ENCODE data around the gene STRA8. TPM values are rescaled to one million over a fixed set of nuclear protein-coding genes. Genes with fewer than 3 reads are reported as not detected.

STRA8 gene
- total RNA-seq, 3 donors from 2014 or later = not detected

GRCh38 chr7:135247746-135248471 is 14.3 kb downstream of the STRA8 start:
- Histone ChIP-seq H3K9me3 (no peaks in the 10 kb centered on the region), H3K36me3 (ENCODE audit: low read depth) (no peaks in the 10 kb centered on the region), H3K4me1 (ENCODE audit: low read depth) (no peaks in the 10 kb centered on the region), H3K4me3 (no peak overlapping the region)
- ATAC-seq = no peak
- no peak for DNase-seq
- intact Hi-C loops (cut with DNase I, micrococcal nuclease) = no loop called here
- no peak for TF ChIP-seq CTCF (IDR thresholded peaks at IDR 0.05)

- Histone ChIP-seq H3K9me3 (no peaks in the 10 kb centered on the region), H3K4me3 (no peak overlapping the region), H3K36me3 (ENCODE audit: low read depth) (no peaks in the 10 kb centered on the region), H3K4me1 (ENCODE audit: low read depth) (peaks cover under 1% of the 10 kb centered on the region)
- no peak for TF ChIP-seq CTCF (IDR thresholded peaks at IDR 0.05)
- intact Hi-C loops (cut with DNase I, micrococcal nuclease) = no loop called here
- no peak for DNase-seq
- no peak for ATAC-seq
These were observed 14.9 kb downstream of the STRA8 start for GRCh38 chr7:135248546-135248945.

- DNase-seq = no peak
- H3K9me3 ChIP-seq = no peaks in the 10 kb centered on the region
- no peak for ATAC-seq
- no peak for TF ChIP-seq CTCF (IDR thresholded peaks at IDR 0.05)
- no peaks in the 10 kb centered on the region for H3K36me3 ChIP-seq (ENCODE audit: low read depth)
- no peak overlapping the region for H3K4me3 ChIP-seq
- peaks cover 6% of the 10 kb centered on the region for H3K4me1 ChIP-seq (ENCODE audit: low read depth)
- intact Hi-C loops (cut with DNase I, micrococcal nuclease) = no loop called here
These were observed 18.1 kb downstream of the STRA8 start for GRCh38 chr7:135251496-135252391.

- H3K9me3 ChIP-seq = no peaks in the 10 kb centered on the region
- H3K4me3 ChIP-seq = no peak overlapping the region
- no peaks in the 10 kb centered on the region for H3K36me3 ChIP-seq (ENCODE audit: low read depth)
- intact Hi-C loops (cut with DNase I, micrococcal nuclease) = no loop called here
- TF ChIP-seq CTCF (IDR thresholded peaks at IDR 0.05) = no peak
- ATAC-seq (peak; percentile 69), DNase-seq (peak in 2 of 3 donors; percentile 37 to 38)
- peaks cover 6% of the 10 kb centered on the region for H3K4me1 ChIP-seq (ENCODE audit: low read depth)
These were observed 20.5 kb downstream of the STRA8 start for GRCh38 chr7:135253851-135254771.

- no peak for ATAC-seq
- peaks cover 6% of the 10 kb centered on the region for H3K4me1 ChIP-seq (ENCODE audit: low read depth)
- intact Hi-C loops (cut with DNase I, micrococcal nuclease) = no loop called here
- no peak for DNase-seq
- H3K36me3 ChIP-seq (ENCODE audit: low read depth) = no peaks in the 10 kb centered on the region
- TF ChIP-seq CTCF (IDR thresholded peaks at IDR 0.05) = no peak
- no peak overlapping the region for H3K4me3 ChIP-seq
- H3K9me3 ChIP-seq = no peaks in the 10 kb centered on the region
These were observed 24.2 kb downstream of the STRA8 start for GRCh38 chr7:135257790-135258189.
